ENCODE measurements around the gene ITGB6. TPM values are rescaled to one million over a fixed set of nuclear protein-coding genes. Genes with fewer than 3 reads are reported as not detected.

Gene ITGB6
- polyA plus RNA-seq, 1 experiment, result not detected

DNA sequence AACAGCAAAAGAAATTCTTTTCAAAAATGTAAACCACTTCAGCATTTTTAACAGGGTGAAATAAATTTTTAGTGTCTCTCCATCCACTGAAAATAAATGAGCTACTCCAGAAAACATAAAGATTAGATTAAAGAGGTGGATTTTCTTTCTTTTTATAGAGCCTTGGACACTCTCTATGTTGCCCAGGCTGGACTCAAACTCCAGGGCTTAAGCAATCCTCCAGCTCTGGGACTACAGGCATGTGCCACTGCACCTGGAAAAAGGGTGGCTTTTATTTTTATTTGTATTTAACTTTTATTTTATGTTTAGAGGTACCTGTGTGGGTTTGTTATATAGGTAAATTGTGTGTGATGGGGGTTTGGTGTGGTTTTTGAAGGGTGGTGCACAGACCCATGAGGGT lies 19.9 kb downstream of the ITGB6 start:
- DNase-seq (ENCODE audit: low read depth, low spot score), result no peak
- ChIA-PET POLR2A (no interaction called here), CTCF (interaction anchor here (0.6 kb wide), 1 partner anchor 232 kb away, joined by 3 read pairs; no protein-coding TSS in a partner anchor)
- H3K4me3 ChIP-seq (ENCODE audit: low read depth, low read length), result no peak overlapping the region
- TF ChIP-seq, protein P1, sequence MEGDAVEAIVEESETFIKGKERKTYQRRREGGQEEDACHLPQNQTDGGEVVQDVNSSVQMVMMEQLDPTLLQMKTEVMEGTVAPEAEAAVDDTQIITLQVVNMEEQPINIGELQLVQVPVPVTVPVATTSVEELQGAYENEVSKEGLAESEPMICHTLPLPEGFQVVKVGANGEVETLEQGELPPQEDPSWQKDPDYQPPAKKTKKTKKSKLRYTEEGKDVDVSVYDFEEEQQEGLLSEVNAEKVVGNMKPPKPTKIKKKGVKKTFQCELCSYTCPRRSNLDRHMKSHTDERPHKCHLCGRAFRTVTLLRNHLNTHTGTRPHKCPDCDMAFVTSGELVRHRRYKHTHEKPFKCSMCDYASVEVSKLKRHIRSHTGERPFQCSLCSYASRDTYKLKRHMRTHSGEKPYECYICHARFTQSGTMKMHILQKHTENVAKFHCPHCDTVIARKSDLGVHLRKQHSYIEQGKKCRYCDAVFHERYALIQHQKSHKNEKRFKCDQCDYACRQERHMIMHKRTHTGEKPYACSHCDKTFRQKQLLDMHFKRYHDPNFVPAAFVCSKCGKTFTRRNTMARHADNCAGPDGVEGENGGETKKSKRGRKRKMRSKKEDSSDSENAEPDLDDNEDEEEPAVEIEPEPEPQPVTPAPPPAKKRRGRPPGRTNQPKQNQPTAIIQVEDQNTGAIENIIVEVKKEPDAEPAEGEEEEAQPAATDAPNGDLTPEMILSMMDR (IDR thresholded peaks at IDR 0.05; ENCODE audit: low read depth, low read length), result no peak
- no peak overlapping the region for H3K27ac ChIP-seq (ENCODE audit: low read depth, low read length)
- no peaks in the 10 kb centered on the region for H3K27me3 ChIP-seq (ENCODE audit: control insufficient read depth, insufficient read depth, low read length)
- no peaks in the 10 kb centered on the region for H3K9me3 ChIP-seq (ENCODE audit: control insufficient read depth, insufficient read depth, low read length)

DNA sequence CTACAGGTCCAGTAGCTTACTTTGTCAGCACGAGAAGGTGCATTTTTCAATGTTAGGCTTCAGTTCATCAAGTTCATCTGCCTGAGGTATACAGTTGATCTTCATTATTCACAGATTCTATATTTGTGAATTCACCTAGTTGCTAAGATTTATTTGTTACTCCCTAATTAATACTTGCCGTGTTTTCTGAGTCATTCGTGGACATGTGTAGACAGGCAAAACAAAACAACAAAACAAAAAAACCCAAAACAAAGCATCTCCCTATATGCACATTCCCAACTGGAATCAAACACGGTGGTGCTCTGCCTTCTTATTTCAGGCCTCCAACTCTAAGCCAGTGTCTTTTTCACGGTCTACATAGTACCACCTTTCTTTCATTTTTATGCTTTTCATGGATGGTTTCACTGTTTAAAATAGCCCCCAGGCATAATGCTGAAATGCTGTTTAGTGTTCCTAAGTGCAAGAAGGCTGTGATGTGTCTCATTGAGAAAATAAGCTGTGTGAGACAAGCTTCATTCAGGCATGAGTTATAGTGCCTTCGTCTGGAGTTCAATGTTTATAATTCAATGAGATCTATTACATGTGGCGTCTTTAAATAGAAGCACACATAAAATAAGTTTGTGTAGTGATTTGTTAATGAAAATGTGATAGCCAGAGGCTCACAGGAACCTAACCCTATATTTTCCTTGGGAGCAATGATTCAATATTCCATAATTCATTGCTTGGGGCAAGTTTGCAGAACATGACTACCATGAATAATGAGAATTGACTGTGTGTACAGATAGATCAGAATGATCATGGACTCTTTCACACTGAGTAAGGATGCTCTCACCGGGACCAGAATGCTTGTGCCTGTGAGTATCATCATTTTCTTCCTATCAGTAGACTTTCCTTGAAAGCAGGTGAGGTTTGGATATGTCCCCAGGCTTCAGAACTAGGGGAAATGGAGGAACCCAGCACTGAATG lies 24.6 kb downstream of the ITGB6 start:
- no peak for DNase-seq (ENCODE audit: low read depth, low spot score)
- ChIA-PET CTCF (no interaction called here), POLR2A (no interaction called here)
- TF ChIP-seq, protein P1 (IDR thresholded peaks at IDR 0.05; ENCODE audit: low read depth, low read length), result no peak
- Histone ChIP-seq H3K9me3 (ENCODE audit: control insufficient read depth, insufficient read depth, low read length) (no peaks in the 10 kb centered on the region), H3K27ac (ENCODE audit: low read depth, low read length) (no peak overlapping the region), H3K27me3 (ENCODE audit: control insufficient read depth, insufficient read depth, low read length) (no peaks in the 10 kb centered on the region), H3K4me3 (ENCODE audit: low read depth, low read length) (no peak overlapping the region)

DNA sequence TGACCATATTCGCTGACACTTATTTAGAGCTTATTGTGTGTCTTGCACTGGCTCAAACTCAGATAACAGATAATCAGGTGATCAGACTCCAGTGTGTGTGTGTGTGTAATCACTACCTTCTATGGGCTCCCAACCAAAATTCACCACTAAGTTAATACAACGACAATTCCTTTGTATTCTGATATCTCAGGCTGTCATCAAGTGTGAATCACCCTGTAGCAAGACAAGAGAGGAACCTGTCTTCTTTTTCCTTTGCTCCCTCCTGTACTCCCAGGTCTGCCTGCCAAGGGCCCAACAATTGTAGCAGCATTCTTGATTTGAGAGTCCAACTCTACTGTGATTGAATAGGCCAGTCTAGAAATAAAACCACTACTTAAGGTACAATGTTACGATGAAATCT lies 25.8 kb downstream of the ITGB6 start:
- Histone ChIP-seq H3K9me3 (ENCODE audit: control insufficient read depth, insufficient read depth, low read length) (no peaks in the 10 kb centered on the region), H3K27me3 (ENCODE audit: control insufficient read depth, insufficient read depth, low read length) (no peaks in the 10 kb centered on the region), H3K27ac (ENCODE audit: low read depth, low read length) (no peak overlapping the region), H3K4me3 (ENCODE audit: low read depth, low read length) (no peak overlapping the region)
- ChIA-PET CTCF (no interaction called here), POLR2A (no interaction called here)
- no peak for DNase-seq (ENCODE audit: low read depth, low spot score)
- TF ChIP-seq, protein P1 (IDR thresholded peaks at IDR 0.05; ENCODE audit: low read depth, low read length), result no peak

DNA sequence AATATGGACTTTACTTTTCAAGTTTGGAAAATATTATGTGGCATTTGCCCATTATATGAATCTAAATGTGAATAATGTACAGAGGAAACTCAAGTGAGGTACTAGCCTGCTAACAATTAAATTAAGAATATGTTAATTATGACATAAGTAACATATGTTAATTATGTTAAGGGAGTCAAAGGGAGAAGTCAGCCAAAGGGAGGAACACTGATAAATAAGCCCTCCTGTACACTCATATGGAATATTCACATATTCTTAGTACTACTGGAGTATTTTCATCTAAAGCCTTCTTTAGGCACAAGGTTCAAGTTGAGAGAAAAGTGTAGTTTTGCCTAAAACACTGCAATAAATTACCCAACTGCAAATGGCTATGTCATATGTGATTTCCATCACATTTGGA lies 30.1 kb downstream of the ITGB6 start:
- ChIA-PET CTCF (no interaction called here), POLR2A (no interaction called here)
- Histone ChIP-seq H3K27ac (ENCODE audit: low read depth, low read length) (no peak overlapping the region), H3K27me3 (ENCODE audit: control insufficient read depth, insufficient read depth, low read length) (no peaks in the 10 kb centered on the region), H3K4me3 (ENCODE audit: low read depth, low read length) (no peak overlapping the region), H3K9me3 (ENCODE audit: control insufficient read depth, insufficient read depth, low read length) (no peaks in the 10 kb centered on the region)
- no peak for DNase-seq (ENCODE audit: low read depth, low spot score)
- TF ChIP-seq, protein P1 (IDR thresholded peaks at IDR 0.05; ENCODE audit: low read depth, low read length), result no peak

DNA sequence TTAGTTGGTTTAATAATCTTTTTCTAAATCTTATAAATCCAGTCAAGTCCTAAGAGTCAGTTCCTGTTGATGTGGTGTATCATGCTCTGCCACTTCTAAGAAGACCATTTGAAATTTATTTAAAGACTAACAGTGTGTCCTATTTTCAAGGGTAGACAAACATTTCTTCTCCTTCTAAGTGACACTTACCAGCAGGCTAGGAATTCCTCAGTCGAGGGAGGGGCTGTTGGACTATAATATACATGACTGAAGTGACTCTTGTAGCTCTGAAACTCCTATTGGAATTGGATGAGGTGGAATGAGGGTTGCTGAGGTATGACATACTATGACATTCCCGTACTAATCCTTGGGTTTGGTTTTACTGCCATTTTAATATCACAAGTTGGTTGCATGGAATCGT lies 30.6 kb downstream of the ITGB6 start:
- H3K27ac ChIP-seq (ENCODE audit: low read depth, low read length), result no peak overlapping the region
- H3K27me3 ChIP-seq (ENCODE audit: control insufficient read depth, insufficient read depth, low read length), result no peaks in the 10 kb centered on the region
- TF ChIP-seq, protein P1 (IDR thresholded peaks at IDR 0.05; ENCODE audit: low read depth, low read length), result no peak
- no peak overlapping the region for H3K4me3 ChIP-seq (ENCODE audit: low read depth, low read length)
- H3K9me3 ChIP-seq (ENCODE audit: control insufficient read depth, insufficient read depth, low read length), result no peaks in the 10 kb centered on the region
- ChIA-PET POLR2A (no interaction called here), CTCF (no interaction called here)
- no peak for DNase-seq (ENCODE audit: low read depth, low spot score)

Measured in AG04450 (cell line).